CD4-positive, alpha-beta T cell treated with Interleukin-4 for 1 hour (primary cell): ENCODE data around the gene SMARCC1.

ENCODE experiments used
- DNase-seq, 2 donors: peaks; one replicate each; pipeline ENCODE4 v3.0.0-alpha.2; 2020 to 2022

SMARCC1 gene

GRCh38 chr3:47629770-47630169 lies 151.9 kb downstream of the SMARCC1 start:
- no peak for DNase-seq

- no peak for DNase-seq
These were observed 153.3 kb downstream of the SMARCC1 start for GRCh38 chr3:47628426-47628825.

GRCh38 chr3:47622671-47623461 lies 158.8 kb downstream of the SMARCC1 start:
- no peak for DNase-seq

- DNase-seq, result no peak
These were observed 164.3 kb downstream of the SMARCC1 start for GRCh38 chr3:47617086-47618010.

- no peak for DNase-seq
These were observed 166.9 kb downstream of the SMARCC1 start for GRCh38 chr3:47614788-47615187.

GRCh38 chr3:47613722-47614121 lies 168.0 kb downstream of the SMARCC1 start:
- no peak for DNase-seq

- DNase-seq, result no peak
These were observed 168.8 kb downstream of the SMARCC1 start for GRCh38 chr3:47612879-47613278.

GRCh38 chr3:47612178-47612577 lies 169.5 kb downstream of the SMARCC1 start:
- no peak for DNase-seq

- DNase-seq, result no peak
These were observed 170.1 kb downstream of the SMARCC1 start for GRCh38 chr3:47611576-47611975.

GRCh38 chr3:47610583-47610982 lies 171.1 kb downstream of the SMARCC1 start:
- DNase-seq, result no peak

GRCh38 chr3:47607335-47607734 lies 174.4 kb downstream of the SMARCC1 start:
- DNase-seq, result no peak

- DNase-seq, result no peak
These were observed 175.5 kb downstream of the SMARCC1 start for GRCh38 chr3:47606165-47606564.

- no peak for DNase-seq
These were observed 176.0 kb downstream of the SMARCC1 start for GRCh38 chr3:47605652-47606051.

GRCh38 chr3:47604145-47604544 lies 177.5 kb downstream of the SMARCC1 start:
- DNase-seq, result no peak

GRCh38 chr3:47603332-47603731 lies 178.4 kb downstream of the SMARCC1 start:
- DNase-seq, result no peak

GRCh38 chr3:47601281-47601680 lies 180.4 kb downstream of the SMARCC1 start:
- DNase-seq, result no peak

GRCh38 chr3:47594792-47595191 lies 186.9 kb downstream of the SMARCC1 start:
- no peak for DNase-seq

GRCh38 chr3:47592066-47592795 lies 189.5 kb downstream of the SMARCC1 start:
- DNase-seq, result no peak

GRCh38 chr3:47590216-47590615 lies 191.5 kb downstream of the SMARCC1 start:
- no peak for DNase-seq

GRCh38 chr3:47588587-47588986 lies 193.1 kb downstream of the SMARCC1 start:
- DNase-seq, result no peak

- no peak for DNase-seq
These were observed 193.6 kb downstream of the SMARCC1 start for GRCh38 chr3:47588053-47588452.

- DNase-seq, result no peak
These were observed 194.9 kb downstream of the SMARCC1 start for GRCh38 chr3:47586746-47587145.
